Pancreas (tissue), 10 donors: ENCODE results near the gene IFNGR2. TPM values are rescaled to one million over a fixed set of nuclear protein-coding genes. Genes with fewer than 3 reads are reported as not detected.
"Not testable (repeated sequence)": the region's sequence is repeated elsewhere in the genome, so short reads cannot be mapped to it uniquely, and the experiment has no call there.

Experiments used
- ATAC-seq, 4 donors: fragments of 200-7000 bp; cut with Tn5 transposase; one replicate each; pipeline versions ENCODE4 v1.8.0 to v1.9.1; 2020; ENCODE audit warnings: mild to moderate bottlenecking in 4 of 4, moderate library complexity in 4 of 4
- DNase-seq, 6 donors: peaks; one replicate each; pipeline ENCODE4 v3.0.0-alpha.2; 2020
- FAIRE-seq: peaks from 2 replicates; lab custom pipeline; 2012; peaks lifted over from hg19 to GRCh38; lab: Jason Lieb, UNC
- H3K27ac ChIP-seq, 4 donors: fragments of 200-600 bp; sonication (generic); 1 replicate in 3 of 4; 2 replicates in 1 of 4; pipeline versions ENCODE4 v1.5.0 to v1.8.0; 2020
- H3K27me3 ChIP-seq, 4 donors: fragments of 200-600 bp; one replicate each; pipeline ENCODE4 v1.8.0; 2021
- H3K36me3 ChIP-seq, 3 donors: fragments of 200-600 bp; sonication (generic) in 1 of 3; one replicate each; pipeline versions ENCODE4 v1.5.0 to v1.8.0; 2020 to 2021
- H3K4me1 ChIP-seq, 3 donors: fragments of 200-600 bp; one replicate each; pipeline ENCODE4 v1.8.0; 2021
- H3K4me3 ChIP-seq, 4 donors: fragments of 200-600 bp; sonication (generic) in 2 of 4; one replicate each; pipeline versions ENCODE4 v1.5.0 to v1.8.0; 2020 to 2021
- H3K9me3 ChIP-seq, 4 donors: fragments of 200-600 bp; one replicate each; pipeline ENCODE4 v1.8.0; 2021
- CTCF ChIP-seq, 4 donors: fragments of 200-600 bp; sonication (generic) in 3 of 4; IDR thresholded peaks; one replicate each; pipeline versions ENCODE4 v1.5.0 to v1.8.0; 2021; ENCODE audit warnings: antibody characterized with exemption in 4 of 4
- WGBS, 2 donors: extraction: QIAGEN DNeasy Blood & Tissue Kit; methylation state at CpG; one replicate each; pipeline ENCODE4 v1.1.7; 2013; 5-methylcytosine and 5-hydroxymethylcytosine counted together
- intact Hi-C, 3 donors: fragments of 100-400 bp; cut with DNase I; formaldehyde crosslinking; loops; one replicate each; pipeline versions ENCODE4 v1.11.1 to v1.14.2; 2022
- polyA plus RNA-seq, 2 donors: library from polyadenylated mRNA; stranded (reverse); fragments of 200-250 nt; gene quantifications; one replicate each; pipeline ENCODE4 v1.2.3, GENCODE V29; 2013
- total RNA-seq, 6 donors: library from RNA; stranded (reverse); fragmentation: NEBNext Ultra II Directional in 4 of 6; extraction: Animal tissue kit (Norgen Biotek cat#: 25700) in 4 of 6; gene quantifications; one replicate each; pipeline versions ENCODE4 v1.2.1 to v1.2.4, GENCODE V29; 2021 to 2023
- donor health status: healthy with polysubstance abuse.
- donor health status: DM: no; HTN: no; CAD: no; lungs with moderate emphysema.
- donor health status: DM: no; HTN: no; CAD: no.
- donor health status: control.
- donor health status: control.
- donor health status: Bipolar disorder and iron deficiency.
- donor health status: DM: yes; HTN: yes; CAD: no.
- donor health status: DM: no; HTN: no; CAD: no.
- donor health status: DM: no; HTN: no; CAD: no.
- donor health status: DM: yes; HTN: yes; CAD: no.

IFNGR2 gene
- total and polyA plus RNA-seq, 8 donors: 10.1 to 56.5 (median 19.9) TPM

- intact Hi-C loops: no loop called here
- DNase-seq (peak; percentile 45 to 83 (median 56)), FAIRE-seq (no peak), ATAC-seq (peak; percentile 60 to 74 (median 64))
- H3K27me3 ChIP-seq: no peaks in the 10 kb centered on the region
- WGBS, 2 donors: 2 to 3% methylated on average over 39 to 47 of the region's 47 CpGs
- H3K27ac ChIP-seq: peak overlapping the region; percentile 75 to 95 (median 89)
- TF ChIP-seq CTCF (IDR thresholded peaks at IDR 0.05): no peak
- no peaks in the 10 kb centered on the region for H3K36me3 ChIP-seq
- H3K4me1 ChIP-seq: peaks cover 0 to 23% (median 5%) of the 10 kb centered on the region in 3 donors
- H3K9me3 ChIP-seq: no peaks in the 10 kb centered on the region
- H3K4me3 ChIP-seq: peak overlapping the region; percentile 45 to 92 (median 82)
Observed at GRCh38 chr21:33403786-33404585, 773 bp downstream of the IFNGR2 start.

GRCh38 chr21:33406493-33406892, 3.3 kb downstream of the IFNGR2 start:
- no peak overlapping the region for H3K4me3 ChIP-seq
- no peak for FAIRE-seq
- no peaks in the 10 kb centered on the region for H3K27me3 ChIP-seq
- intact Hi-C loops: no loop called here
- H3K4me1 ChIP-seq: peaks cover 0 to 23% (median 5%) of the 10 kb centered on the region in 3 donors
- TF ChIP-seq CTCF (IDR thresholded peaks at IDR 0.05): no peak
- no peak overlapping the region for H3K27ac ChIP-seq
- 69 to 78% methylated on average over 5 of the region's 5 CpGs for WGBS, 2 donors
- no peak for DNase-seq
- H3K9me3 ChIP-seq: no peaks in the 10 kb centered on the region
- no peak for ATAC-seq
- H3K36me3 ChIP-seq: no peaks in the 10 kb centered on the region

GRCh38 chr21:33411949-33412430, 8.8 kb downstream of the IFNGR2 start:
- Histone ChIP-seq H3K36me3 (peaks cover 0 to 6% (median 0%) of the 10 kb centered on the region in 3 donors), H3K4me3 (no peak overlapping the region), H3K27ac (peak overlapping the region in 3 of 4 donors; percentile 7 to 66 (median 57)), H3K27me3 (no peaks in the 10 kb centered on the region), H3K4me1 (peaks cover 0 to 22% (median 17%) of the 10 kb centered on the region in 3 donors), H3K9me3 (no peaks in the 10 kb centered on the region)
- DNase-seq (peak in 1 of 6 donors; percentile 60), ATAC-seq (peak; percentile 49 to 77 (median 64)), FAIRE-seq (no peak)
- intact Hi-C loops: no loop called here
- 43 to 45% methylated on average over 8 of the region's 8 CpGs for WGBS, 2 donors
- no peak for TF ChIP-seq CTCF (IDR thresholded peaks at IDR 0.05)

GRCh38 chr21:33412439-33412831, 9.2 kb downstream of the IFNGR2 start:
- H3K9me3 ChIP-seq, H3K36me3 ChIP-seq, DNase-seq, FAIRE-seq, ATAC-seq, intact Hi-C loops, H3K4me3 ChIP-seq, H3K27me3 ChIP-seq: not testable (repeated sequence)
- H3K27ac ChIP-seq: peak overlapping the region in 3 of 4 donors; percentile 7 to 66 (median 57)
- WGBS, 2 donors: 75 to 76% methylated on average over 12 of the region's 12 CpGs
- peaks cover 0 to 20% (median 17%) of the 10 kb centered on the region in 3 donors for H3K4me1 ChIP-seq

- intact Hi-C loops: no loop called here
- H3K27ac ChIP-seq: peak overlapping the region in 3 of 4 donors; percentile 7 to 66 (median 57)
- no peak overlapping the region for H3K4me3 ChIP-seq
- 23 to 27% methylated on average over 9 of the region's 9 CpGs for WGBS, 2 donors
- FAIRE-seq (no peak), DNase-seq (peak in 1 of 6 donors; percentile 26), ATAC-seq (peak; percentile 20 to 77 (median 64))
- no peaks in the 10 kb centered on the region for H3K9me3 ChIP-seq
- H3K27me3 ChIP-seq: no peaks in the 10 kb centered on the region
- peaks cover 0 to 23% (median 17%) of the 10 kb centered on the region in 3 donors for H3K4me1 ChIP-seq
- peaks cover 0 to 6% (median 0%) of the 10 kb centered on the region in 3 donors for H3K36me3 ChIP-seq
- TF ChIP-seq CTCF (IDR thresholded peaks at IDR 0.05): no peak
Observed at GRCh38 chr21:33412832-33413519, 9.8 kb downstream of the IFNGR2 start.
